HG02885 (cell line): ENCODE measurements around the gene SLC35E4.
"Not testable (repeated sequence)": the region's sequence is repeated elsewhere in the genome, so short reads cannot be mapped to it uniquely, and the experiment has no call there.

Experiments used
- ATAC-seq: cut with Tn5 transposase; IDR thresholded peaks from one replicate; pipeline ENCODE4 v1.9.1; 2021; ENCODE audit warnings: mild to moderate bottlenecking; ENCODE audit not compliant: unreplicated experiment, poor library complexity

SLC35E4 gene

DNA sequence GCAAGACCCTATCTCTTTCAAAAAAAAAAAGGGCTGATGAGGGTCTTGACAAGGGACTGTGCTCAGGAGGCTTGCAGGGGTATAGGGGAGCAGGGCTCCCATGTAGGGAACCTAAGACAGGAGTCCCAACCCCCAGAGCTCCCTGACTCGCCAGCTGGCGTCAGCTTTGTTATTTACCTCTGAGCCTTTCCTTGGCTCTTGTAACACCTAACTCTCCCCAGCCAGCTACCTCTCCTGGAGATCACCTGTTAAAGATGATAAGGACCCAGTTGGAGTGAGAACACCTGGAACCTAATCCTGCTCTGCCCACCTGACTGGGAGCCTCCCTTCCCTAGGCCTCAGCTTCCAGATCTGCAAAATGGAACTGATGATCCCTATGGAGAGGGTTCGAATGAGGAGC lies 13.2 kb downstream of the SLC35E4 start:
- no peak for ATAC-seq

DNA sequence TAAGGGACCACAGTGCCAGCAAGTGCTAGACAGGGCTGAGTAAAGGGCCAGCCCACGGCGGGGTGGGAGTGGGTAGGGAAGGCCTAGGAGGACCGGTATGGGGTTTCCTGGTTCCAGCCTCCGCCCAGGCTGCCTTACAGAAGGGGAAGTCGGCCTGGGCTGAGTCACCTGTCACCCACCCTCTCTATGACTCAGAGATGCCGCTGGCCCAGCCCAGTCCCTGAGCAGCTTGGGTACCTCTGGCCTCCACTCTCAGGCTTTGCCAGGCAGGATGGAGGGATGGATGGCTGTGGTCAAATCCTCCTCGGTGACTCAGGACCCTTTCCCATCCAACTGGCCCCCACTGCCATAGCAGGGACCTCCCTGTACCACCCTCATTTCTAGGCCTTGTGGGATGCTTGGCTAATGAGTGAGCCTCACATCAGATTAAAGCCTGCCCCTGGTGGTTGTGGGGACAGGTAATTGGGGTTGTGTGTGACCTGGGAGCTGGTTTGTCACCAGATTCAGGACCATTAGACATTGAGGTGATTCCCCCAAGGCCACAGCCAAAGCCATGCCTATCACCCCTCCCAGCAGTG lies 13.9 kb downstream of the SLC35E4 start:
- ATAC-seq: peak; percentile 68

DNA sequence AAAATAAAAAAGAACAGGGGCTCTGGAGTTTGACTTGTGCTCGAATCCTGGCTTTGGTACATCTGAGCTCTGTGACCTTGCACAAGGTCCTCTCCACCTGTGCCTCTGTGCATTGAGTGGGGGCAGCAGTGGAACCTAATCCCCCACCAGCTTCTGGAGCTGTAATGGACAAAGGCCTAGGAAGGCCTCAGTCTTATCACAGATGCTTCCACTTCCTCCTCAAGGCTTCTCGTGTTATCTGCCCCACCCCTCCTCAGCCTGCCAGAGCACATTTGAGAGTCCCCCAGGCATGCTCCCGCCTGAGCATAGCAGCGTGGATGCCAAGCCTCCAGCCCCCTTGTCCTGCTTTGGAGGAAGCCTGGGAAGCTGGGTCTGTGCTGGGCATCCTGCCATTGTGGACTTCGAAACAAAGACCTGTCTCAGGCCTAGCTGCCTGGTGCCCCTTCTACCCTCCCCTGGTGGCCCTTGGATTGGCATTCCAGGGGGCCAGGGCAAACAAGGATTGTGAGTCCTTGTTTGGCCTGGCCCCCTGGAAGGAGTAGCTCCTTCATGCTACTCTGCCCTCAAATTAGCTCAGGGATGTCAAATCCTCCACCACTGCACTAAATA lies 15.0 kb downstream of the SLC35E4 start:
- ATAC-seq: no peak

DNA sequence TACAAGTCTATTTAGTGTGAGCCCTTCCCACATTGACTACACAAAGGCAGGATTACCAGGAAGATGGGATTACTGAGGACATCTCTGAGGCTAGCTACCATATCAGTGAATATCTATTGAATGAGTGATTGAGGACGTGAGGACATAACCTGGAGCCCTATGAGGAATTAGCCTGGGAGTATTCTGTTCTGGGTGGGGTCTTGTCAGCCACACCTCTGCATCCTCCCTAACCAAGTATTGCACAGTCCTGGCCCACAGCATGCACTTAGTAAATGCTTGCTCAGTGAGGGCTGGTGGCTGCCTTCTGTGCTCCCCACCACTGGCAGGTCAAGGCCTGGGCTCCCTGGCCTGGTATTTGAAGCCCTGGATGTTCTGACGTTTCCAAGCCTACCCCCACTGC lies 17.3 kb downstream of the SLC35E4 start:
- ATAC-seq: no peak

DNA sequence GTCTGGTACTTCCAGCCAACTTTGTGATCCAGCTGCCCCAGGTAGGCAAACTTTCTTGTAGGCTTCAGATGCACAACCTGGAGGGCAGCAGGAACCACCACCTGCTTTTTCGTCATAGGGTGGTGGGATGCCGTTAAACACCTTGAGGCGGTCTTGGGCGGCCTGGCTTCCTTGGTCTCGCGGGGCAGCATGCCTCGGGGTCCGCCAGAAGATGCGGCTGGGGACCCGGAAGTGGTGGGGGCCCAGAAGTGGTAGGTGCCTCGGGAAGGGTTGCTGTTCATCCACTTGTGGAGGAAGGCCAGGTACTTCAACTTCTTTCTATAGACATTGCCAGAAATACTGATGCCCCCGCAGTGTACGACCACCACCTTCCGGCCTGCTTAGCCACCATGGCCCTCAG lies 18.8 kb downstream of the SLC35E4 start:
- ATAC-seq: no peak

DNA sequence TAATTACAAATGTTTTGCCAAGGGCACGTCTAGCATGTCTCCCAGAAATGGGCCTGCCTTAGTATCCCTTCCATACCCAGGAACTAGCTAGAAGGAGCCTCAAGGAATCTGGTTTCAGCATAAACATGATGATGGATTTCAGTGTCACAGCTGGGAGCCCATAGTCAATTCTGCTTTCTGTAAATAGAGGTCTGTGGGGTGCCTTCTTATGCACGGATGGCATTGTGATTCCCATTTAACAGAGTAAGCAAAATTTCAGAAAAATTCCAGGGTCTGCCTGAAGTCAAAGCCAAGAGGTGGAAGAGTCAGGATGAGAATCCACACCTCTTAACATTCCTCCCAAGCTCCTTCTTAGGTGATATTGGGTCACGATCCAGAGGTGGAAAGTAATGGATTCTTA lies 20.0 kb downstream of the SLC35E4 start:
- ATAC-seq: no peak

DNA sequence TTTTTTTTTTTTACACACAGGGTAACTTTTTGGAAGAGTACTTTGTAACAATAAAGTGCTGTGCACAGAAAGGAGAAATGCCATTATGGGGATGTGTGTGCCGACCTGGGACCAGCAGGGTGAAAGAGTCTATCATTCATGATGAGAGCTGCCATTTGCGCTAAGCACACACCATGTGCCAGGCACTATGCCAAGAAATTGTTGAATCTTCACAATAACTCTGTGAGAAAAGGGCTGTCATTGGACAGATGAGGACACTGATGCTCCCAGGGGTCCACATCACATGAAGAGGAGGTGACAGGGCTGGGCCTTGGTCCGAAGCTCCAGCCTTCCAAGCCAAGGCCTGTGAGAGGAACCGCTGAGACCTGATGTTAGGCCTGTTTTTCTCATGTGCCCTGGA lies 26.5 kb downstream of the SLC35E4 start:
- ATAC-seq: no peak

DNA sequence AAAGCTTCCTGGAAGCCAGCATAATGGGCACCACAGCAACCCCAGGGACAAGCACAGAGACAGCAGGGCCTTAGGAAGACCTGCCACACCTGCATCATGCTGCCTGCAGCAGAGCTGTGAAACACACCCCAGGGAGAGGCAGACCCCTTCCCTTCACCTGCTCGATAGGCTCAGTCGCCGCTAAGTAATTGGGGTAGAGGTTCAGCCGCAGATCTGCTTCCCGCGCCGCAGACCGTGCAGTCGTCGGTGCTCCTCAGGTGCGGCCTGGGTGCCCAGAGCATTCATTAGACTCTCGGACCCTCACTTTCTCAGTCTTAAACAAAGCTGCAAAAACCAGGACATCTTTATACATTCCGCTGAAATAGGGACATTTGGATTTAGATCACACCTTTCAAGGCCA lies 29.2 kb downstream of the SLC35E4 start:
- no peak for ATAC-seq

DNA sequence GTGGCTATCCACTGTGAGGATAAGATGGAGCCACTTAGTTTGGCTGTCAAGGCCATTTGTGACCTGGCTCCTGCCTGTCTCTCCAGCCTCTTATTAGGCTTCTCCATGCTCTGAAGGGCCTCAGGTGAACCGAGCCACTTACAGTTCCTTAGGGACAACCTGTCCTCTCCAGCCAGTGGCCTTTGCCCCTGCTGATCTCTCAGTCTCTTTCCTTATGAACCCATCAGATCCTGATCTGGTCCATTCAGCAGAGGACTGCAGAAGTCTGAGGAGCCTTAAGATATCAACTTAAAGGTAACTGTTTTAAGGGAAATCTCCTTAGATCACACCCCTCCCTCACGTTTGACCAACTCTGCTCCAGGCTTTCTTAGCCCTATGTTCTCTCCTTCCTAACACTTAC lies 29.7 kb downstream of the SLC35E4 start:
- no peak for ATAC-seq

DNA sequence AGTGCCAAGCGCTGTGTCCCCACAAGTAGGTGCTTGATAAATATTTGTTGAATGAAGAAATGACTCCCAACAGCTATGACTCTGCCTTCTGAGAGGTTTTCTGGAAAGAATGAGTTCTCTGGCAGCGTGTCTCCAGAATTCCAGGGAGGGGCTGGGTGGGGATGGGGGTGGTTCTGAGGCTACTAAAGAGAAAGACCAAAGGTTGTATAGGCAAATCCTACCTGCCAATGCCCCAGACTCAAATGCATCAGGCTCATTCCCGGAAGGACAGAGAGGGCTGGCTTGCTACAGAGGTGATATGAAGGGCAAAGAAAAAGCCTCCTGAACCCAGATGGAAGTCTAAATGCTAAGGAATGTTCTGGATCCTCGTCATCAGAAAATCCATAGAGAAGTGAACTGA lies 30.2 kb downstream of the SLC35E4 start:
- no peak for ATAC-seq

DNA sequence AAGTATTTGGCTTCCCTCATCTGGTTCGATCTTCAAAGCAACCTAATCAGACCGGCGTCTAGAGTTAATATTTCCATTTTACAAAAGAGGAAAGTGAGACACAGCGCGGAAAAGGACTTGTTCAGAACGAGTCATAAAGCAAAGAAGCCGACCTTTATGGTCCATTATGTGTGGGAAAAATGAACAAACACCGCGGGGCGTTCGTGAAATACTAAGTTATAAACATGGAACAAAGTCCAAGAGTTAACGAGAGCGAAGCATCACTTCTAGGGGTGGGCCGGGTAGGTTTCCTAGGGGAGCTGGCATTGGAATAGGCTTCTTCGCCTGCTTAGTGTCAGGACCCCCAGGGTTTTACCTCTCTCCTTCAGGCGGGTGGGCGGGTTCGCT lies 31.5 kb downstream of the SLC35E4 start:
- peak; percentile 11 for ATAC-seq

DNA sequence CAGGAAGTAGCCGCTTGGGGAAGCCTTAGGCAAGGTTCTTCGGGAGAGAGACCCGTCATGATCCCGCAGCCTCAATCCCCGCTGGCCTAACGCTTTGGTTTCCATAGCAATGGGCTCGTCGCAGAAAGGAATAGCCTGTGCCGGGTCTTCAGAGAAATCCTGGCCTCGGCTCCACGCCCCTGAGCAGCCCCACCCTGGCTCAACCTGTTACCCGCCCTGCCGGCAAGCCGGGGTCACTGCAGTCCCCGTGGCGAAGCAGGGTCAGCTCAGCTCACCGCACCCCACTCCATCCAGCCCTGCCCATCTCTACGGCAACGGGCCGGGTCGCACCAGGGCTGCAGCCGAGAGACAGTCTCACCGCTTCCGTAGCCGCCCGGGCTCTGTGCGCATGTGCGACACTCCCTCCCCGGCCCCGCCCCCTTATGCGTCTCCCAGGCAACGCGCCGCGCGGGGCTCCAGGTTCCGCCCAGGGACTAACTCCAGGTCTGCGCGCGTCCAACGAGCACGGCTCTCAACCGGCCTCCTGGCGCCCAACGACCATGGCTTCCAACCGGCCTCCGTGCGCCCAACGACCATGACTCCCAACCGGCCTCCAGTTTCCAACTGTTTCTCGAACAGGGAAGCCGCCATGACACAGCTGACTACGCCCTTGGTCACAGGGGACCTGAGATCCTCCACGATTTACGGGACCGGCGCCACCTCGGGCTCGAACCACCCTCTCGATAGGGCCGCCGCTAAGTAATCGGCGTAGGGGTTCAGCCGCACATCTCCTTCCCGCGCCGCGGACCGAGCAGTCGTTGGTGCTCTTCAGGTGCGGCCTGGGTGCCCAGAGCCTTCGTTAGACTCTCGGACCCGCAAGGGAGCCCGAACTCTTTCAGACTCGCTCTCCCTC lies 32.2 kb downstream of the SLC35E4 start, which contains the start of gene DUSP18:
TSS of gene DUSP18 (minus strand) at position 382 of the 892 bp plus-strand sequence. CDS start 3,872 bp downstream, outside the sequence.
- peak; percentile 91 for ATAC-seq

DNA sequence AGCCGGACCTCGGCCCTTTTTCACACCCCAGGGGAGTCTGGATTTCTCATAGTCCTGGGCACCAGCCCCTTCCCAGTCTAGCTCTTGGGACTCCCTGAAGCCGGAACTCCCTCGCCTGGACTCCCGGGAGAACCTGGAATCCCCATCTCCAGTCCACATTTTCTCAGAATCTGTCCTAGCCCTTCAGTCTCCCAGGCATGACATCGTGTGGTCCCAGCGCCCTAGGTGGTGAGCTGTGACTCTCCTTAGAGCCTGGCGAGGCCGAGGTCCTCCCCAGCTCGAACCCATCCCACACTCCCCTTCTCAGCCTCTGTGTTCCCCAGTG lies 32.8 kb downstream of the SLC35E4 start:
- ATAC-seq: no peak

DNA sequence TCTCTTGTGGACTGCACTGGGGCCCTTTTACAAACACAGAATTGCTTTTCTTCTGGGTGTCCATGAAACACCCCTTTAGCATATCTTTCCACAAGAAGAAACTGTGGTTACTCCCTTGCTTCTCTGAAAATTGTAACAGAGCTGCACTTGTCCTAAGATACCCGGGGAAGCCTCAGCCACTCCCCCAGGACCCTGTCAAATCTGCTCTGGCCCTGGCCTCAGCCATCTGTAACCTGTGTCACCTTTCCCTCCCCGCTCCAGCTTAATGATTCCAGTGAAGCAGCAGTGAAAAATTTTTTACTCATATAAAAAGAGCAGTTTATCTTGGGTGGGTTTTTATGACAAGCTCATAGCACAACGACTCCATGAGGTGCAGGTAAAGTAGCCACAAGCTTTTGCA lies 35.5 kb downstream of the SLC35E4 start:
- no peak for ATAC-seq

DNA sequence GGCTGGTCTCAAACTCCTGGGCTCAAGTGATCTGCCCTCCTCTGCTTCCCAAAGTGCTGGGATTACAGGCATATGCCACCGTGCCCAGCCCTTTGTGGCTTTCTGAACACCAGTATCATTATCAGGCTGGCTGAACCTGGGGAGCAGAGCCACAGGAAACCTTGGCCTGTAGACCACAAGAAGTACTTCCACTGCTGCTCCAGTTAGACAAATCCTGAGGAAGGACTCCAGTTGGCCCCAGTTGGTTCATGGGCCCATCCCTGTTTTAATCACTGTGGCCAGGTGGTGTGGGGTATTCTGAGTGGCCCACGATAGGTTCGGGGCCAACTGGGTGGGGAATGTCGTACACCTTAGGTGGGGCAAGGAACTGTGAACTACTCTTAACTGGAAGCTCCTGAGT lies 37.6 kb downstream of the SLC35E4 start:
- ATAC-seq: no peak

DNA sequence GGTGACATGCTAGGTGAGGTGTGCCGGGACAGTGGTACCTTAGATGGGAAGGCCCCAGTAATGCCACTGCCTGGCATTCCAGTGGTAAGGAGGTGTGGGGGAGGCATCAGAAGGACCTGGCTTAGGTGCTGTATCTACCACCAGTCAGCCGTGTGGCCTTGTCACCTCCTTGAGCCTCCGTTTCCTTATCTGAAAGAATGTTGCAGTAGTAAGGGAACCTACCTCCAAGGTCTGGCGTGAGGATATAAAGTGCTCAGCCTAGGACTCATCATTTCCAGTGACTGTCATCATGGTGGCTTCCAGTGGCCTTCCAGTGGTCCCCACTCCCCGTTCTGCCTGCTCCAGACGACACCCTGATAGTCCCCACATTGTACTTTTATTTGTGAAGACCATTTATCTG lies 38.9 kb downstream of the SLC35E4 start:
- no peak for ATAC-seq

DNA sequence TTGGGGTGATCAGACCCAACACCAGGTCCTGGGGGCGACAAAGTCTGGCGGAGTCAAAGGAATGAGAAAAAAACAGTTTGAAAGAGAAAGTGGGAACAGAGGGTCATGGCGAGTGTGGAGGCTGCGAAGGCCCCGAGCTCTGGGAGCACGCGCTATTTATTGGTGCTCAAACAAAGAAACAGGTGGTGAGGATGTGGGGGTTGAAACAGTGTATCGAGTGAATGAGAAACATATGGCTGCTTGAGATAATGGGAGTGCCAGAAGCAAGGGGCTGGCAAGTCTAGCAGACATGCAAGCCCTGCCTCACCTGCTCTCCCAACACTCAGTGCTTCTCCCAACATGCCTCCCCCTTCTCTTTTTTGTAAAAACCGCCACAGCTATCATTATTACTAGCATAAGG lies 39.9 kb downstream of the SLC35E4 start:
- no peak for ATAC-seq

DNA sequence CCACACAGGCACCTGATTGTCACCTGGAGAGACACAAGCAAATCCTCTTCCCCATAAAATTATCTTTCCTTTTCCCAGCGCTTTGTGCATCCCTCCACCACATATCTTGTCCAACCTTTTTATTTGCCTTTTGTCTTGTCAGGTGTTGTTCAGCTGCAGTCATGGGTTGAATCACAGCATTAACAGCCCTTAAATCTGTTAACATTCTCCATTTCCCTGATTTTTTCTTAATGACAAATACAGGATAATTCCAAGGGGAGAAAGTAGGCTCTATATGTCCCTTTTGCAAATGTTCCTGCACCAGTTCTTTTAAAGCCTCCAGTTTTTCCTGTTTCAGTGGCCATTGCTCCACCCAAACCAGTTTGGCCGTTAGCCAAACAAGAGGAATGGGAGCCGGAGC lies 41.0 kb downstream of the SLC35E4 start:
- not testable (repeated sequence) for ATAC-seq

DNA sequence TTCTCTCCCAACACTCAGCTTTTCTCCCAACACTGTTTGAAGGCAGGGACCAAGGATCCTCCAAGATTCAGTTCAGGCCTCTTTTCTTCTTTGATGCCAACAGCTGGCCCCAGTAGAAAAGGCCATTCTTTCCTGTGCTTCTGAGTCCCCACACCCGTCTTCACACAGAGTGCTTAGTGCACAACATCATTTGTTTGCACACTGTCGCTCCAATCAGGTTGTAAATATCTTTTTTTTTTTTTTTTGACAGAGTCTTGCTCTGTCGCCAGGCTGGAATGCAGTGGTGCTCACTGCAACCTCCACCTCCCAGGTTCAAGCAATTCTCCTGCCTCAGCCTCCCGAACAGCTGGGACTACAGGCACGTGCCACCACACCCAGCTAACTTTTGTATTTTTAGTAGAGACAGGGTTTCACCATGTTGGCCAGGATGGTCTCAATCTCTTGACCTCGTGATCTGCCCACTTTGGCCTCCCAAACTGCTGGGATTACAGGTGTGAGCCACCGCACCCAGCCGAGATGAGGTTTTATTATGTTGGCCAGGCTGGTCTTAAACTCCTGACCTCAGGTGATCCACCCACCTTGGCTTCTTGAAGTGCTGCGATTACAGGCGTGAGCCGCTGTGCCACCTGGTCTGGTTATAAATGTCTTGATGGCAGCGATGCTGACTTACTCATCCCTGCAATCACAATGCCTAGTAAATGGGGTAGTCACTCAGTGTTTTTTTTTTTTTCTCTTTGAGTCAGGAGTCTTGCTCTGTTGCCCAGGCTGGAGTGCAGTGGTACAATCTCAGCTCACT lies 44.5 kb downstream of the SLC35E4 start:
- not testable (repeated sequence) for ATAC-seq

DNA sequence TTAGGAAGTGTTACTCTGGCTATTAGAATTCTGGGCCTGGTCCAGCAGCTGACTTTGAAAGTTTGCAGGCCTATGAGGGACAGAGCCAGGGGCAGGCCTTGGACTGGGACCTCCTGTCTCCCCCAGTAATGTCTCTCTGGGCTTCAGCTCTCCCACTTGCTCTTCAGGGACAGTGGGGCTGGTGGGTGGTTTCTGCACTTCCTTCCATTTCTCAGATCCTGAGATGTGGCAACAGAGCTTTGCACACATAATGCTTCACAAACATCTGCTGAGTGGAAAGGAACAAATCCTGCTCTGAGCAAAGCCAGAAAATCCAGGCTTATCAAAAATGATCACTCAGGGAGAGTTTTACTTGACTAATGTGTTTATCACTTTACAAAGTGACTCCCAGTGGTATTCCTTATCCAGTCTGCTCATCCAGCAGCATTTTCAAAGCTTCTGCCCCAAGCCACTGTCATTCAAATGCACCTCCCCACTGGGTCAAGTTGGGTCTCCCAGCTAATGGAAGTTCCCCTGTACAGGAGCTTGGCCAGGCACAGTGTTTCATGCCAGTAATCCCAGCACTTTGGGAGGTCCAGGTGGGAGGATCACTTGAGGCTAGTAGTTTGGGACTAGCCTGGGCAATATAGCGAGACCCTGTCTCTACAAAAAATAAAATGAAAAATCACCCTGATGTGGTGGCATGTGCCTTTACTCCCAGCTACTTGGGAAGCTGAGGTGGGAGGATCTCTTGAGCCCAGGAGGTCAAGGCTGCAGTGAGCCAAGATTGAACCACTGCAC lies 45.6 kb downstream of the SLC35E4 start:
- ATAC-seq: no peak
